Liver (tissue), 9 donors: ENCODE data around the gene RERE. TPM values are rescaled to one million over a fixed set of nuclear protein-coding genes. Genes with fewer than 3 reads are reported as not detected.

Experiments
- DNase-seq: peaks from one replicate; pipeline ENCODE4 v3.0.0-alpha.2; 2017; ENCODE audit warnings: low spot score
- H3K27ac ChIP-seq, 2 donors: one replicate each; pipeline ENCODE4 v1.7.0; 2013; ENCODE audit warnings: inconsistent platforms in 2 of 2, low read length in 2 of 2, control low read depth in 1 of 2, low read depth in 1 of 2, mild to moderate bottlenecking in 1 of 2
- H3K27me3 ChIP-seq, 4 donors: one replicate each; pipeline versions ENCODE4 v1.6.1 to v1.7.0; 2013; ENCODE audit warnings: low read length in 3 of 4, inconsistent platforms in 1 of 4, mild to moderate bottlenecking in 1 of 4, moderate library complexity in 1 of 4; ENCODE audit not compliant: control insufficient read depth in 4 of 4, insufficient read depth in 4 of 4
- H3K36me3 ChIP-seq, 4 donors: one replicate each; pipeline versions ENCODE4 v1.6.1 to v1.7.0; 2013; ENCODE audit warnings: low read length in 3 of 4, mild to moderate bottlenecking in 3 of 4, low read depth in 1 of 4, moderate library complexity in 1 of 4; ENCODE audit not compliant: control insufficient read depth in 4 of 4, insufficient read depth in 3 of 4
- H3K4me1 ChIP-seq, 4 donors: one replicate each; pipeline versions ENCODE4 v1.6.1 to v1.7.0; 2013; ENCODE audit warnings: low read length in 3 of 4, mild to moderate bottlenecking in 3 of 4, moderate library complexity in 1 of 4; ENCODE audit not compliant: control insufficient read depth in 4 of 4, insufficient read depth in 4 of 4
- H3K4me3 ChIP-seq, 3 donors: one replicate each; pipeline versions ENCODE4 v1.6.1 to v1.7.0; 2013; ENCODE audit warnings: low read length in 3 of 3, control low read depth in 1 of 3, low read depth in 1 of 3, mild to moderate bottlenecking in 1 of 3
- H3K9ac ChIP-seq, 2 donors: one replicate each; pipeline ENCODE4 v1.7.0; 2013; ENCODE audit warnings: low read length in 2 of 2, mild to moderate bottlenecking in 2 of 2, moderate library complexity in 2 of 2, control low read depth in 1 of 2, low read depth in 1 of 2
- H3K9me3 ChIP-seq, 4 donors: one replicate each; pipeline versions ENCODE4 v1.6.1 to v1.7.0; 2013; ENCODE audit warnings: low read length in 3 of 4; ENCODE audit not compliant: control insufficient read depth in 4 of 4
- EGR1 ChIP-seq, 2 donors: IDR thresholded peaks; 2 replicates each; pipeline ENCODE4 v1.6.1; 2016 to 2018; ENCODE audit warnings: antibody characterized with exemption in 2 of 2, low read depth in 2 of 2
- FOXA2 ChIP-seq: IDR thresholded peaks from 2 replicates; pipeline ENCODE4 v1.6.1; 2016; ENCODE audit warnings: antibody characterized with exemption
- HNF4A ChIP-seq, 2 donors: conservative IDR thresholded peaks; 2 replicates each; pipeline ENCODE4 v1.6.1; 2016; ENCODE audit warnings: antibody characterized with exemption in 2 of 2, mild to moderate bottlenecking in 2 of 2
- HNF4G ChIP-seq: IDR thresholded peaks from 2 replicates; pipeline ENCODE4 v1.6.1; 2016; ENCODE audit warnings: antibody characterized with exemption
- JUND ChIP-seq, 2 donors: IDR thresholded peaks; 2 replicates each; pipeline ENCODE4 v1.6.1; 2016; ENCODE audit warnings: antibody characterized with exemption in 2 of 2
- NR2F2 ChIP-seq: IDR thresholded peaks from 2 replicates; pipeline ENCODE4 v1.6.1; 2016; ENCODE audit warnings: antibody characterized with exemption
- RAD21 ChIP-seq, 2 donors: IDR thresholded peaks; 2 replicates each; pipeline ENCODE4 v1.6.1; 2016; ENCODE audit warnings: antibody characterized with exemption in 2 of 2, mild to moderate bottlenecking in 2 of 2
- RXRA ChIP-seq, 2 donors: IDR thresholded peaks; 2 replicates each; pipeline ENCODE4 v1.6.1; 2017 to 2018; ENCODE audit warnings: antibody characterized with exemption in 2 of 2, mild to moderate bottlenecking in 1 of 2
- SP1 ChIP-seq: IDR thresholded peaks from 2 replicates; pipeline ENCODE4 v1.6.1; 2018; ENCODE audit warnings: antibody characterized with exemption, mild to moderate bottlenecking
- TAF1 ChIP-seq: conservative IDR thresholded peaks from 2 replicates; pipeline ENCODE4 v1.6.1; 2016; ENCODE audit warnings: antibody characterized with exemption, mild to moderate bottlenecking
- YY1 ChIP-seq: IDR thresholded peaks from 2 replicates; pipeline ENCODE4 v1.6.1; 2016; ENCODE audit warnings: antibody characterized with exemption, mild to moderate bottlenecking
- WGBS: extraction: QIAGEN DNeasy Blood & Tissue Kit; methylation state at CpG from one replicate; pipeline ENCODE4 v1.1.7; 2013; 5-methylcytosine and 5-hydroxymethylcytosine counted together
- polyA plus RNA-seq, 2 donors: library from polyadenylated mRNA; stranded (reverse) in 1 of 2; unstranded in 1 of 2; fragments of 200-250 nt in 1 of 2; fragments of >200 nt in 1 of 2; fragmentation: Nextera tagmentation in 1 of 2; extraction: Ambion mirVana in 1 of 2; gene quantifications; one replicate each; pipeline versions ENCODE4 v1.2.1 to v1.2.3, GENCODE V29; 2013 to 2015
- total RNA-seq, 2 donors: library from RNA; depleted of rRNA; stranded (reverse); fragments of >200 nt; gene quantifications; one replicate each; pipeline ENCODE4 v1.2.3, GENCODE V29; 2014
- TF ChIP-seq, protein P1 (sequence below): IDR thresholded peaks from 2 replicates; pipeline ENCODE4 v1.6.1; 2016; ENCODE audit warnings: antibody characterized with exemption
- TF ChIP-seq, protein P2 (sequence below): IDR thresholded peaks from 2 replicates; pipeline ENCODE4 v1.6.1; 2016; ENCODE audit warnings: antibody characterized with exemption
- TF ChIP-seq, protein P3 (sequence below): IDR thresholded peaks from 2 replicates; pipeline ENCODE4 v1.6.1; 2016; ENCODE audit warnings: antibody characterized with exemption, mild to moderate bottlenecking
- TF ChIP-seq, protein P4 (sequence below): IDR thresholded peaks from 2 replicates; pipeline ENCODE4 v1.6.1; 2016; ENCODE audit warnings: antibody characterized with exemption
- donor health status: healthy.
- donor health status: healthy.
- donor health status: healthy.
- donor health status: healthy.
- donor health status: healthy.

RERE gene
- total and polyA plus RNA-seq, 4 donors: 9.8 to 49.1 (median 24.8) TPM

GRCh38 chr1:8422510-8423268 lies 394.8 kb downstream of the RERE start:
- no peaks in the 10 kb centered on the region for H3K9me3 ChIP-seq
- peak overlapping the region; percentile 94 to 96 for H3K27ac ChIP-seq
- peaks cover 10 to 56% (median 46%) of the 10 kb centered on the region in 4 donors for H3K4me1 ChIP-seq
- under 1% methylated on average over 19 of the region's 19 CpGs for WGBS
- H3K36me3 ChIP-seq: no peaks in the 10 kb centered on the region
- H3K4me3 ChIP-seq: peak overlapping the region; percentile 68 to 98 (median 95)
- TF ChIP-seq HNF4G (no peak), HNF4A (conservative IDR thresholded peaks at IDR 0.05) (peak in 1 of 2 donors; percentile 8), NR2F2 (peak; percentile 67), RAD21 (IDR thresholded peaks at IDR 0.05) (peak in 1 of 2 donors; percentile 28), JUND (IDR thresholded peaks at IDR 0.05) (no peak), YY1 (peak; percentile 35), TAF1 (peak; percentile 24), RXRA (IDR thresholded peaks at IDR 0.05) (peak in 1 of 2 donors; percentile 12)
- TF ChIP-seq, protein P1, sequence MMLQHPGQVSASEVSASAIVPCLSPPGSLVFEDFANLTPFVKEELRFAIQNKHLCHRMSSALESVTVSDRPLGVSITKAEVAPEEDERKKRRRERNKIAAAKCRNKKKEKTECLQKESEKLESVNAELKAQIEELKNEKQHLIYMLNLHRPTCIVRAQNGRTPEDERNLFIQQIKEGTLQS: no peak
- peak overlapping the region; percentile 94 to 99 for H3K9ac ChIP-seq
- DNase-seq: no peak
- no peaks in the 10 kb centered on the region for H3K27me3 ChIP-seq

DNA sequence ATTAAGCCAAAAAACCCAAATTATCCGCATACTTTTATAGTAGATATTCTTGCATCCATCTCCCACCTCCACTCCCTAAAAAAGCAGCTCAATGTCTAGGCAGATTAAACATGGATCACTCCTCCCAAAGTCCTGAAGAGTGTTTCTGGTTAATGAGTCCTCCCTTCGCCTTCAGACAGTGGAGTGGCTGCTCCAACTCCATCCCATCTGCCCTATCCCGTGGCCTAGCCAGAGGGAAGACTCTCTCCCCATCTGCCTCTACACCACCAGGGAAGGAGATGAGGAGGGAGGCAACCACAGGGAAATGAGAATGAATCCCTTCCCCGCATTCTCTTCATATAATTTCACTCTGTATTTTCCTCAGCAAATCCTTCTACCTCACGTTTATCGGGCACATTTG lies 395.7 kb downstream of the RERE start:
- Histone ChIP-seq H3K9me3 (no peaks in the 10 kb centered on the region), H3K9ac (peak overlapping the region; percentile 94 to 99), H3K27ac (peak overlapping the region; percentile 94 to 96), H3K4me1 (peaks cover 10 to 66% (median 55%) of the 10 kb centered on the region in 4 donors), H3K36me3 (no peaks in the 10 kb centered on the region), H3K27me3 (no peaks in the 10 kb centered on the region), H3K4me3 (peak overlapping the region; percentile 56 to 98 (median 95))
- WGBS: 19% methylated on average over 6 of the region's 6 CpGs
- no peak for DNase-seq
- TF ChIP-seq RAD21 (IDR thresholded peaks at IDR 0.05): peak in 1 of 2 donors; percentile 2
- TF ChIP-seq HNF4A (conservative IDR thresholded peaks at IDR 0.05): no peak

GRCh38 chr1:8420318-8420717 lies 397.1 kb downstream of the RERE start:
- TF ChIP-seq YY1 (peak; percentile 85), HNF4G (peak; percentile 44), EGR1 (IDR thresholded peaks at IDR 0.05; ENCODE audit: low read depth in 2 of 2) (no peak), RXRA (IDR thresholded peaks at IDR 0.05) (peak; percentile 44 to 46), SP1 (peak; percentile 77), HNF4A (conservative IDR thresholded peaks at IDR 0.05) (peak; percentile 75), RAD21 (IDR thresholded peaks at IDR 0.05) (peak in 1 of 2 donors; percentile 20), TAF1 (peak; percentile 29), JUND (IDR thresholded peaks at IDR 0.05) (peak in 1 of 2 donors; percentile 44), NR2F2 (peak; percentile 16), FOXA2 (peak; percentile 47)
- TF ChIP-seq, protein P1: no peak
- TF ChIP-seq, protein P2, sequence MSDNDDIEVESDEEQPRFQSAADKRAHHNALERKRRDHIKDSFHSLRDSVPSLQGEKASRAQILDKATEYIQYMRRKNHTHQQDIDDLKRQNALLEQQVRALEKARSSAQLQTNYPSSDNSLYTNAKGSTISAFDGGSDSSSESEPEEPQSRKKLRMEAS: no peak
- TF ChIP-seq, protein P3, sequence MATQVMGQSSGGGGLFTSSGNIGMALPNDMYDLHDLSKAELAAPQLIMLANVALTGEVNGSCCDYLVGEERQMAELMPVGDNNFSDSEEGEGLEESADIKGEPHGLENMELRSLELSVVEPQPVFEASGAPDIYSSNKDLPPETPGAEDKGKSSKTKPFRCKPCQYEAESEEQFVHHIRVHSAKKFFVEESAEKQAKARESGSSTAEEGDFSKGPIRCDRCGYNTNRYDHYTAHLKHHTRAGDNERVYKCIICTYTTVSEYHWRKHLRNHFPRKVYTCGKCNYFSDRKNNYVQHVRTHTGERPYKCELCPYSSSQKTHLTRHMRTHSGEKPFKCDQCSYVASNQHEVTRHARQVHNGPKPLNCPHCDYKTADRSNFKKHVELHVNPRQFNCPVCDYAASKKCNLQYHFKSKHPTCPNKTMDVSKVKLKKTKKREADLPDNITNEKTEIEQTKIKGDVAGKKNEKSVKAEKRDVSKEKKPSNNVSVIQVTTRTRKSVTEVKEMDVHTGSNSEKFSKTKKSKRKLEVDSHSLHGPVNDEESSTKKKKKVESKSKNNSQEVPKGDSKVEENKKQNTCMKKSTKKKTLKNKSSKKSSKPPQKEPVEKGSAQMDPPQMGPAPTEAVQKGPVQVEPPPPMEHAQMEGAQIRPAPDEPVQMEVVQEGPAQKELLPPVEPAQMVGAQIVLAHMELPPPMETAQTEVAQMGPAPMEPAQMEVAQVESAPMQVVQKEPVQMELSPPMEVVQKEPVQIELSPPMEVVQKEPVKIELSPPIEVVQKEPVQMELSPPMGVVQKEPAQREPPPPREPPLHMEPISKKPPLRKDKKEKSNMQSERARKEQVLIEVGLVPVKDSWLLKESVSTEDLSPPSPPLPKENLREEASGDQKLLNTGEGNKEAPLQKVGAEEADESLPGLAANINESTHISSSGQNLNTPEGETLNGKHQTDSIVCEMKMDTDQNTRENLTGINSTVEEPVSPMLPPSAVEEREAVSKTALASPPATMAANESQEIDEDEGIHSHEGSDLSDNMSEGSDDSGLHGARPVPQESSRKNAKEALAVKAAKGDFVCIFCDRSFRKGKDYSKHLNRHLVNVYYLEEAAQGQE: no peak
- TF ChIP-seq, protein P4, sequence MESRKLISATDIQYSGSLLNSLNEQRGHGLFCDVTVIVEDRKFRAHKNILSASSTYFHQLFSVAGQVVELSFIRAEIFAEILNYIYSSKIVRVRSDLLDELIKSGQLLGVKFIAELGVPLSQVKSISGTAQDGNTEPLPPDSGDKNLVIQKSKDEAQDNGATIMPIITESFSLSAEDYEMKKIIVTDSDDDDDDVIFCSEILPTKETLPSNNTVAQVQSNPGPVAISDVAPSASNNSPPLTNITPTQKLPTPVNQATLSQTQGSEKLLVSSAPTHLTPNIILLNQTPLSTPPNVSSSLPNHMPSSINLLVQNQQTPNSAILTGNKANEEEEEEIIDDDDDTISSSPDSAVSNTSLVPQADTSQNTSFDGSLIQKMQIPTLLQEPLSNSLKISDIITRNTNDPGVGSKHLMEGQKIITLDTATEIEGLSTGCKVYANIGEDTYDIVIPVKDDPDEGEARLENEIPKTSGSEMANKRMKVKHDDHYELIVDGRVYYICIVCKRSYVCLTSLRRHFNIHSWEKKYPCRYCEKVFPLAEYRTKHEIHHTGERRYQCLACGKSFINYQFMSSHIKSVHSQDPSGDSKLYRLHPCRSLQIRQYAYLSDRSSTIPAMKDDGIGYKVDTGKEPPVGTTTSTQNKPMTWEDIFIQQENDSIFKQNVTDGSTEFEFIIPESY: peak; percentile 14
- H3K4me1 ChIP-seq: peaks cover 14 to 77% (median 68%) of the 10 kb centered on the region in 4 donors
- peak overlapping the region; percentile 94 to 96 for H3K27ac ChIP-seq
- H3K4me3 ChIP-seq: peak overlapping the region in 2 of 3 donors; percentile 55 to 98
- DNase-seq: no peak
- no peaks in the 10 kb centered on the region for H3K27me3 ChIP-seq
- H3K9ac ChIP-seq: peak overlapping the region in 1 of 2 donors; percentile 99
- H3K9me3 ChIP-seq: no peaks in the 10 kb centered on the region
- no peaks in the 10 kb centered on the region for H3K36me3 ChIP-seq
